DOHH2 (cell line): ENCODE measurements around the gene HS6ST1.
"Not testable (repeated sequence)": the region's sequence is repeated elsewhere in the genome, so short reads cannot be mapped to it uniquely, and the experiment has no call there.

ENCODE experiments used
- EZH2phosphoT487 ChIP-seq: fragments of 200-600 bp; sonication (generic); IDR thresholded peaks from 2 replicates; pipeline ENCODE4 v1.6.1; 2017; ENCODE audit warnings: borderline replicate concordance, mild to moderate bottlenecking, antibody characterized with exemption, low read length, moderate library complexity, mixed read lengths
- TF ChIP-seq, protein P1 (sequence below): fragments of 200-600 bp; sonication (generic); IDR thresholded peaks from one replicate; pipeline ENCODE4 v1.5.1; 2014; ENCODE audit warnings: antibody characterized with exemption, mild to moderate bottlenecking, low read depth, low read length; ENCODE audit not compliant: poor library complexity, severe bottlenecking

DNA sequence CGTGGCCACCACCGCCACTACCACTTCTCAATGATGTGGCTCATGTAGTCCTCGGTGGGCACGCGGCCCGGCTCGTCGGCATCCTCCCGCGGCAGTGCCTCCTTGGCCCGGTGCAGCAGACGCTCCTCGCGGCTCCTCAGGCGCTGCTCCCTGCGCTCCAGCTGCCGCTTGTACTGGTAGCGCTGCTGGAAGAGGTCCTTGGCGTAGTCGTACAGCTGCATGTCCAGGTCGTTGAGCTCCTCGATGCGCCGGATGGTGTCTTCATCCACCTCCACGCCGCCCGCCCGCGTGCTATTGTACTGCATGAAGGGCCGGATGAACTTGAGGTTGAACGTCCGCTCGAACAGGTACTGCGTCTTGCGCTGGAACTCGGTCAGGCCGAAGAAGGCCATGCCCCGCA is 50.5 kb downstream of the HS6ST1 start:
- TF ChIP-seq, protein P1, sequence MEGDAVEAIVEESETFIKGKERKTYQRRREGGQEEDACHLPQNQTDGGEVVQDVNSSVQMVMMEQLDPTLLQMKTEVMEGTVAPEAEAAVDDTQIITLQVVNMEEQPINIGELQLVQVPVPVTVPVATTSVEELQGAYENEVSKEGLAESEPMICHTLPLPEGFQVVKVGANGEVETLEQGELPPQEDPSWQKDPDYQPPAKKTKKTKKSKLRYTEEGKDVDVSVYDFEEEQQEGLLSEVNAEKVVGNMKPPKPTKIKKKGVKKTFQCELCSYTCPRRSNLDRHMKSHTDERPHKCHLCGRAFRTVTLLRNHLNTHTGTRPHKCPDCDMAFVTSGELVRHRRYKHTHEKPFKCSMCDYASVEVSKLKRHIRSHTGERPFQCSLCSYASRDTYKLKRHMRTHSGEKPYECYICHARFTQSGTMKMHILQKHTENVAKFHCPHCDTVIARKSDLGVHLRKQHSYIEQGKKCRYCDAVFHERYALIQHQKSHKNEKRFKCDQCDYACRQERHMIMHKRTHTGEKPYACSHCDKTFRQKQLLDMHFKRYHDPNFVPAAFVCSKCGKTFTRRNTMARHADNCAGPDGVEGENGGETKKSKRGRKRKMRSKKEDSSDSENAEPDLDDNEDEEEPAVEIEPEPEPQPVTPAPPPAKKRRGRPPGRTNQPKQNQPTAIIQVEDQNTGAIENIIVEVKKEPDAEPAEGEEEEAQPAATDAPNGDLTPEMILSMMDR, result not testable (repeated sequence)
- not testable (repeated sequence) for TF ChIP-seq EZH2phosphoT487
